Uterus (tissue), 2 donors: ENCODE data around the gene SGK1.

ENCODE experiments used
- CTCF ChIP-seq, 4 experiments: fragments of 200-600 bp in 2 of 4; fragments of 450-650 bp in 2 of 4; sonication (generic) in 2 of 4; IDR thresholded peaks; one replicate each; pipeline ENCODE4 v1.5.1; 2016 to 2019; ENCODE audit warnings: antibody characterized with exemption in 4 of 4, mild to moderate bottlenecking in 2 of 4, moderate library complexity in 1 of 4
- POLR2A ChIP-seq, 2 donors: fragments of 450-650 bp; IDR thresholded peaks; one replicate each; pipeline ENCODE4 v1.6.1; 2016; ENCODE audit warnings: antibody characterized with exemption in 2 of 2, mild to moderate bottlenecking in 1 of 2, moderate library complexity in 1 of 2

- TF ChIP-seq CTCF (IDR thresholded peaks at IDR 0.05) = no peak
- no peak for TF ChIP-seq POLR2A (IDR thresholded peaks at IDR 0.05)
Measured at GRCh38 chr6:134235937-134236751, 81.8 kb downstream of the SGK1 start.
